NB4 (cell line): ENCODE data around the gene ARFRP1.

Experiments
- CTCF ChIP-seq: IDR thresholded peaks from one replicate; pipeline ENCODE4 v1.5.1; 2012; ENCODE audit warnings: low read depth, low read length
- POLR2A ChIP-seq: IDR thresholded peaks from 2 replicates; pipeline ENCODE4 v1.6.1; 2011; ENCODE audit warnings: mild to moderate bottlenecking; ENCODE audit not compliant: insufficient read length; ENCODE audit errors: extremely low read depth

GRCh38 chr20:63656451-63656850, 51.3 kb downstream of the ARFRP1 start:
- no peak for TF ChIP-seq CTCF
- TF ChIP-seq POLR2A = no peak
